ENCODE measurements around the gene GPR153. TPM values are rescaled to one million over a fixed set of nuclear protein-coding genes. Genes with fewer than 3 reads are reported as not detected.

GPR153 gene
- total RNA-seq, 3 donors from 2014 or later = 0.50 to 0.52 (median 0.51) TPM

- Mint-ChIP-seq H3K4me3 (no peak overlapping the region), H3K4me1 (ENCODE audit: low read depth) (peaks cover 3% of the 10 kb centered on the region), H3K27me3 (ENCODE audit: low read depth) (no peaks in the 10 kb centered on the region), H3K36me3 (ENCODE audit: insufficient read depth) (peaks cover 3% of the 10 kb centered on the region), H3K9me3 (no peaks in the 10 kb centered on the region)
- no peak for DNase-seq
- no peak for ATAC-seq
Measured at GRCh38 chr1:6294890-6295556, 34.1 kb upstream of the GPR153 start.

GRCh38 chr1:6294080-6294889 lies 33.4 kb upstream of the GPR153 start:
- H3K4me3 Mint-ChIP-seq = no peak overlapping the region
- H3K4me1 Mint-ChIP-seq (ENCODE audit: low read depth) = peaks cover 3% of the 10 kb centered on the region
- H3K36me3 Mint-ChIP-seq (ENCODE audit: insufficient read depth) = peaks cover 3% of the 10 kb centered on the region
- no peak for DNase-seq
- H3K27me3 Mint-ChIP-seq (ENCODE audit: low read depth) = no peaks in the 10 kb centered on the region
- ATAC-seq = no peak
- no peaks in the 10 kb centered on the region for H3K9me3 Mint-ChIP-seq

GRCh38 chr1:6292102-6292501 lies 31.2 kb upstream of the GPR153 start:
- no peaks in the 10 kb centered on the region for H3K27me3 Mint-ChIP-seq (ENCODE audit: low read depth)
- no peaks in the 10 kb centered on the region for H3K9me3 Mint-ChIP-seq
- peaks cover 3% of the 10 kb centered on the region for H3K36me3 Mint-ChIP-seq (ENCODE audit: insufficient read depth)
- no peak overlapping the region for H3K4me3 Mint-ChIP-seq
- ATAC-seq = no peak
- H3K4me1 Mint-ChIP-seq (ENCODE audit: low read depth) = peaks cover 3% of the 10 kb centered on the region
- DNase-seq = no peak

- Mint-ChIP-seq H3K4me1 (ENCODE audit: low read depth) (no peaks in the 10 kb centered on the region), H3K27me3 (ENCODE audit: low read depth) (no peaks in the 10 kb centered on the region), H3K4me3 (no peak overlapping the region), H3K9me3 (no peaks in the 10 kb centered on the region), H3K36me3 (ENCODE audit: insufficient read depth) (no peaks in the 10 kb centered on the region)
- DNase-seq = no peak
- no peak for ATAC-seq
Measured at GRCh38 chr1:6288665-6289064, 27.8 kb upstream of the GPR153 start.

GRCh38 chr1:6288026-6288425 lies 27.1 kb upstream of the GPR153 start:
- H3K4me3 Mint-ChIP-seq = no peak overlapping the region
- ATAC-seq (no peak), DNase-seq (no peak)
- H3K36me3 Mint-ChIP-seq (ENCODE audit: insufficient read depth) = no peaks in the 10 kb centered on the region
- H3K4me1 Mint-ChIP-seq (ENCODE audit: low read depth) = no peaks in the 10 kb centered on the region
- no peaks in the 10 kb centered on the region for H3K27me3 Mint-ChIP-seq (ENCODE audit: low read depth)
- H3K9me3 Mint-ChIP-seq = no peaks in the 10 kb centered on the region

GRCh38 chr1:6287431-6287886 lies 26.6 kb upstream of the GPR153 start:
- DNase-seq (no peak), ATAC-seq (no peak)
- H3K36me3 Mint-ChIP-seq (ENCODE audit: insufficient read depth) = no peaks in the 10 kb centered on the region
- no peaks in the 10 kb centered on the region for H3K27me3 Mint-ChIP-seq (ENCODE audit: low read depth)
- H3K9me3 Mint-ChIP-seq = no peaks in the 10 kb centered on the region
- H3K4me1 Mint-ChIP-seq (ENCODE audit: low read depth) = no peaks in the 10 kb centered on the region
- no peak overlapping the region for H3K4me3 Mint-ChIP-seq

GRCh38 chr1:6287029-6287428 lies 26.1 kb upstream of the GPR153 start:
- no peak overlapping the region for H3K4me3 Mint-ChIP-seq
- no peak for ATAC-seq

GRCh38 chr1:6286266-6286665 lies 25.4 kb upstream of the GPR153 start:
- H3K9me3 Mint-ChIP-seq = no peaks in the 10 kb centered on the region
- H3K4me3 Mint-ChIP-seq = no peak overlapping the region
- no peaks in the 10 kb centered on the region for H3K27me3 Mint-ChIP-seq (ENCODE audit: low read depth)
- ATAC-seq (no peak), DNase-seq (no peak)
- no peaks in the 10 kb centered on the region for H3K36me3 Mint-ChIP-seq (ENCODE audit: insufficient read depth)
- no peaks in the 10 kb centered on the region for H3K4me1 Mint-ChIP-seq (ENCODE audit: low read depth)

More at GRCh38 chr1:6287029-6287428, 26.1 kb upstream of the GPR153 start:
- Mint-ChIP-seq H3K36me3 (ENCODE audit: insufficient read depth) (no peaks in the 10 kb centered on the region), H3K27me3 (ENCODE audit: low read depth) (no peaks in the 10 kb centered on the region), H3K9me3 (no peaks in the 10 kb centered on the region), H3K4me1 (ENCODE audit: low read depth) (no peaks in the 10 kb centered on the region)
- no peak for DNase-seq

GRCh38 chr1:6285336-6285735 lies 24.4 kb upstream of the GPR153 start:
- H3K27me3 Mint-ChIP-seq (ENCODE audit: low read depth) = no peaks in the 10 kb centered on the region
- H3K4me3 Mint-ChIP-seq = no peak overlapping the region

GRCh38 chr1:6282577-6283270 lies 21.8 kb upstream of the GPR153 start:
- Mint-ChIP-seq H3K36me3 (ENCODE audit: insufficient read depth) (no peaks in the 10 kb centered on the region), H3K4me3 (no peak overlapping the region), H3K9me3 (no peaks in the 10 kb centered on the region), H3K4me1 (ENCODE audit: low read depth) (no peaks in the 10 kb centered on the region), H3K27me3 (ENCODE audit: low read depth) (no peaks in the 10 kb centered on the region)
- no peak for DNase-seq
- ATAC-seq = no peak

More at GRCh38 chr1:6285336-6285735, 24.4 kb upstream of the GPR153 start:
- no peaks in the 10 kb centered on the region for H3K4me1 Mint-ChIP-seq (ENCODE audit: low read depth)
- no peaks in the 10 kb centered on the region for H3K9me3 Mint-ChIP-seq
- DNase-seq = no peak
- H3K36me3 Mint-ChIP-seq (ENCODE audit: insufficient read depth) = no peaks in the 10 kb centered on the region
- ATAC-seq = no peak

- no peaks in the 10 kb centered on the region for H3K36me3 Mint-ChIP-seq (ENCODE audit: insufficient read depth)
- H3K9me3 Mint-ChIP-seq = no peaks in the 10 kb centered on the region
- ATAC-seq = no peak
- no peaks in the 10 kb centered on the region for H3K4me1 Mint-ChIP-seq (ENCODE audit: low read depth)
- H3K27me3 Mint-ChIP-seq (ENCODE audit: low read depth) = no peaks in the 10 kb centered on the region
- no peak for DNase-seq
- no peak overlapping the region for H3K4me3 Mint-ChIP-seq
Measured at GRCh38 chr1:6281511-6282402, 20.9 kb upstream of the GPR153 start.

- Mint-ChIP-seq H3K9me3 (no peaks in the 10 kb centered on the region), H3K4me3 (no peak overlapping the region), H3K4me1 (ENCODE audit: low read depth) (no peaks in the 10 kb centered on the region), H3K36me3 (ENCODE audit: insufficient read depth) (no peaks in the 10 kb centered on the region), H3K27me3 (ENCODE audit: low read depth) (no peaks in the 10 kb centered on the region)
- DNase-seq = no peak
- no peak for ATAC-seq
Measured at GRCh38 chr1:6280761-6281451, 20.0 kb upstream of the GPR153 start.

- Mint-ChIP-seq H3K27me3 (ENCODE audit: low read depth) (no peaks in the 10 kb centered on the region), H3K4me1 (ENCODE audit: low read depth) (no peaks in the 10 kb centered on the region), H3K4me3 (no peak overlapping the region), H3K9me3 (no peaks in the 10 kb centered on the region), H3K36me3 (ENCODE audit: insufficient read depth) (no peaks in the 10 kb centered on the region)
- ATAC-seq = no peak
- no peak for DNase-seq
Measured at GRCh38 chr1:6279613-6280383, 18.9 kb upstream of the GPR153 start.
